MCF 10A (cell line): ENCODE measurements around the gene TAF1D. TPM values are rescaled to one million over a fixed set of nuclear protein-coding genes. Genes with fewer than 3 reads are reported as not detected.

Experiments used
- BruUV-seq: library from RNA; stranded (reverse); fragments of 400-500 nt; replicated peaks from 2 replicates; lab custom pipeline; 2021; lab: Mats Ljungman, UMichigan
- CTCF ChIA-PET: fragments of 300-600 bp; sonication (Branson Sonifier 250); formaldehyde crosslinking; extraction: SDS; loops from one replicate; lab custom pipeline; 2021; ENCODE audit warnings: antibody characterized with exemption, inconsistent platforms; lab: Yijun Ruan, JAX
- POLR2A ChIA-PET: fragments of 300-600, 350-650 bp; sonication (Branson Sonifier 250); formaldehyde crosslinking; extraction: SDS; loops from one replicate; lab custom pipeline; 2020; ENCODE audit warnings: antibody characterized with exemption, inconsistent platforms; lab: Yijun Ruan, JAX
- DNase-seq: peaks from one replicate; pipeline ENCODE4 v3.0.0-alpha.2; 2018; ENCODE audit not compliant: unreplicated experiment
- H3K27ac Mint-ChIP-seq: one replicate; pipeline ENCODE4 v1.8.0; 2022; ENCODE audit warnings: mild to moderate bottlenecking, low read depth, mixed read lengths; ENCODE audit not compliant: unreplicated experiment
- H3K27me3 Mint-ChIP-seq: one replicate; pipeline ENCODE4 v1.8.0; 2022; ENCODE audit warnings: mixed read lengths; ENCODE audit not compliant: insufficient read depth, unreplicated experiment
- H3K36me3 Mint-ChIP-seq: one replicate; pipeline ENCODE4 v1.8.0; 2022; ENCODE audit warnings: mild to moderate bottlenecking, moderate library complexity, mixed read lengths; ENCODE audit not compliant: insufficient read depth, unreplicated experiment
- H3K4me1 Mint-ChIP-seq: one replicate; pipeline ENCODE4 v1.8.0; 2022; ENCODE audit warnings: mixed read lengths; ENCODE audit not compliant: insufficient read depth, unreplicated experiment
- H3K4me3 Mint-ChIP-seq: one replicate; pipeline ENCODE4 v1.8.0; 2022; ENCODE audit warnings: mild to moderate bottlenecking, moderate library complexity, mixed read lengths; ENCODE audit not compliant: unreplicated experiment
- H3K9me3 Mint-ChIP-seq: one replicate; pipeline ENCODE4 v1.8.0; 2022; ENCODE audit warnings: mixed read lengths; ENCODE audit not compliant: unreplicated experiment
- CTCF ChIP-seq: fragments of 200-600 bp; IDR thresholded peaks from one replicate; pipeline ENCODE4 v1.8.0; 2022; ENCODE audit warnings: antibody characterized with exemption, mild to moderate bottlenecking; ENCODE audit not compliant: unreplicated experiment
- intact Hi-C: fragments of 100-400 bp; cut with micrococcal nuclease; formaldehyde crosslinking; loops from 2 replicates; pipeline ENCODE4 v1.14.1; 2022
- total RNA-seq: library from RNA; stranded (reverse); gene quantifications from 2 replicates; pipeline ENCODE4 v1.2.3, GENCODE V29; 2022

Gene TAF1D
- total RNA-seq, 1 experiment from 2014 or later = 212 TPM

- Mint-ChIP-seq H3K36me3 (peaks cover 100% of the 10 kb centered on the region), H3K4me3 (no peak overlapping the region), H3K27me3 (no peaks in the 10 kb centered on the region), H3K9me3 (no peaks in the 10 kb centered on the region), H3K27ac (no peak overlapping the region), H3K4me1 (peaks cover 10% of the 10 kb centered on the region)
- no TSS peak for BruUV-seq
- ChIA-PET CTCF (no interaction called here), POLR2A (interaction anchor here (0.7 to 9.2 kb wide), 3 partner anchors 6 to 52 kb away, joined by 3 to 123 read pairs (median 16); partner anchors contain the start of genes C11orf54, MED17 and TAF1D)
- DNase-seq = no peak
- intact Hi-C loops = no loop called here
- no peak for TF ChIP-seq CTCF
These were observed 8.9 kb downstream of the TAF1D start for GRCh38 chr11:93732237-93732892.

DNA sequence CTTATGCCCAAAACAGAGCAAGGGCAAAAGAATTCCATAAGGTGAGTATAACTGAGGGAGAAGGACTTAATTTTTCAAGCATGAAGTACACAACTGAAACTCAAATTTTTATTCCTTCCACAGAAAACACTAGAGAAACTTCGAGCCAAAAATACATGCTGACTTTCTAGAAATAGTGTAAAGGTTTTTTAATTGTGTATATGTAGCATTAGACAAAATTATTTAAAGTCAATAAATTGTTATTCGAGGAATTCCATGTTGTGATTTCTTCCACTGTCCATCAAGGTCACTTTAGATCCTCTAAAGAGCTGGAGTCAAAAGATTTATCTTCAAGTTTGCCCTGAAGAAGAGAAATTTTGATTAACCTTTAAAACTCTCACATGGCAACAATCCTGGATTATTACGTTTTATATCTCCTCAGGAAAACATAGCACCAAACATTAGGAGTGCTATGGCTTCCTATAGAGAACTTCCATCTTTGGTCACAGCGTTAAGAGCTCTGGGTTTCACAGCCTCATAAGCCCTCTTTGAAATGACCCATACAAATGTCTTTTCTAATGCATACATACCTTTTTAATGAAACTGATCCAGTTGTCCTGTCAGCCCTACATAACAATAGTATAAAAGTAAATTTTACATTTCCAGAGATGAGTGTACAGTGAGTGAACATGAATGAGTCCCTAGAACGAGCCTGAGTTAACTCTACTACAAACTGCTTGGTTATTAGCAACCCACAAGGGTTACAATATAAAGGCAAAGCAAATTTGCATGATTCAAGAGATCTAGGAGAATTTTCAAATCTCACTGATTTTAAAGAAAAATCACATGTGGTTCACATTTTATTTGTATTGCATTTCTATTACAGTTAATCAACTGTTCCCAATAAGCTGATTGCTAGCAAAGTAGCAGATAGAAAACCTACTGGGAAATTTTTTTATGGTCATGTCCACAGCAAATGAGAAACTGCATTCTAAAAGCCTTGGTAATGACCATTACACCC, 10.9 kb downstream of the TAF1D start:
- CTCF ChIA-PET = interaction anchor here (0.6 to 0.7 kb wide), 2 partner anchors 20 to 77 kb away, joined by 3 read pairs; no protein-coding TSS in a partner anchor
- Mint-ChIP-seq H3K4me3 (no peak overlapping the region), H3K27me3 (no peaks in the 10 kb centered on the region), H3K36me3 (peaks cover 100% of the 10 kb centered on the region), H3K27ac (no peak overlapping the region), H3K4me1 (no peaks in the 10 kb centered on the region), H3K9me3 (no peaks in the 10 kb centered on the region)
- POLR2A ChIA-PET = interaction anchor here (3.6 to 9.2 kb wide), 2 partner anchors 8 kb away, joined by 16 to 123 read pairs; partner anchors contain the start of genes C11orf54 and TAF1D
- no TSS peak for BruUV-seq
- TF ChIP-seq CTCF = no peak
- intact Hi-C loops = no loop called here
- DNase-seq = no peak

DNA sequence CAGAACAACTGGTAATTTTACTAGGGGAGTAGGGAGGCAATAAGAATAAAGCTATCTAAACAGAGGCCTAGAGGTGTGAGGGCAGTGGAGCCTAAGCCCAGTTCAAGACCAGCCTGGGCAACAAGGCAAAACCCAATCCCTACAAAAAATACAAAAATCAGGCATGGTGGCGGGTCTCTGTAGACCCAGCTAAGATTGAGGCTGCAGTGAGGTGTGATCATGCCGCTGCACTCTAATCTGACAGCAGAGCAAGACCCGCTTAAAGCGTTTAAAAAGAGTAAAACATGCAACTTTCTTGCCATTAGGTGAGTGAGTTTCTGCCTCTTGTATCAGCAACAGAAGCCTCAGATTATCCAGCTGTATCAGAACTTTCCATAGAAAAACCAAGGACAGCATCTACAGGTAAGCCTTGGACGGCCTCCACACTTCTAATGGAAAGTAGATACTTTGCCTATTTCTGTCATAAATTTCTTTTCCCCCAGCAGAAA, 12.1 kb downstream of the TAF1D start:
- Mint-ChIP-seq H3K27me3 (no peaks in the 10 kb centered on the region), H3K27ac (no peak overlapping the region), H3K4me3 (no peak overlapping the region), H3K4me1 (no peaks in the 10 kb centered on the region), H3K36me3 (peaks cover 100% of the 10 kb centered on the region), H3K9me3 (no peaks in the 10 kb centered on the region)
- ChIA-PET CTCF (interaction anchor here (0.7 to 0.9 kb wide), 3 partner anchors 12 to 1182 kb away, joined by 3 to 4 read pairs (median 3); partner anchors contain the start of genes C11orf54 and TAF1D), POLR2A (interaction anchor here (0.6 to 9.2 kb wide), 4 partner anchors 7 to 675 kb away, joined by 4 to 123 read pairs (median 10); partner anchors contain the start of genes C11orf54 and TAF1D)
- no peak for DNase-seq
- no peak for TF ChIP-seq CTCF
- no TSS peak for BruUV-seq
- intact Hi-C loops = no loop called here
